PFSK-1 (cell line): ENCODE results near the gene C10orf62.

Source experiments
- REST ChIP-seq, 2 experiments: IDR thresholded peaks; 2 replicates each; pipeline versions ENCODE4 v1.6.1 to v1.8.0; 2011 to 2012; ENCODE audit warnings: low read depth in 2 of 2, low read length in 2 of 2, control low read depth in 1 of 2, inconsistent platforms in 1 of 2, mild to moderate bottlenecking in 1 of 2, moderate library complexity in 1 of 2; ENCODE audit not compliant: insufficient read depth in 1 of 2
- TAF1 ChIP-seq: IDR thresholded peaks from 2 replicates; pipeline ENCODE4 v1.6.1; 2012; ENCODE audit warnings: low read length, control low read depth, borderline replicate concordance; ENCODE audit not compliant: insufficient read depth

- TF ChIP-seq TAF1 (no peak), REST (IDR thresholded peaks at IDR 0.05; ENCODE audit: insufficient read depth in 1 of 2, low read depth in 2 of 2, low read length in 2 of 2) (no peak)
Observed at GRCh38 chr10:97570146-97570788, 19.3 kb upstream of the C10orf62 start.
